HG03558 (cell line): ENCODE measurements around the gene HOMER2.
"Not testable (repeated sequence)": the region's sequence is repeated elsewhere in the genome, so short reads cannot be mapped to it uniquely, and the experiment has no call there.

Source experiments
- ATAC-seq: cut with Tn5 transposase; IDR thresholded peaks from one replicate; pipeline ENCODE4 v1.9.1; 2021; ENCODE audit warnings: moderate number of reproducible peaks; ENCODE audit not compliant: unreplicated experiment; ENCODE audit errors: extremely low read depth

HOMER2 gene

DNA sequence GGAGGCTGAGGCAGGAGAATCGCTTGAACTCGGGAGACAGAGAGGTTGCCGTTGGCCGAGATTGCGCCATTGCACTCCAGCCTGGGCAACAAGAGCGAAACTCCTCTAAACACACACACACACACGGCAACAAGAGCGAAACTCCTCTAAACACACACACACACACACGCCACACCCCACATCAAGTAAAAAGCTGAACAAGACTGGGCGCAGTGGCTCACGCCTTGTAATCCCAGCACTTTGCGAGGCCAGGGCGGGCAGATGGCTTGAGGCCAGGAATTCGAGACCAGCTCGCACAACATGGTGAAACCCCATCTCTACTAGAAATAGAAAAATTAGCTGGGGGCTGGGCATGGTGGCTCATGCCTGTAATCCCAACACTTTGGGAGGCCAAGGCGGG lies 49.0 kb downstream of the HOMER2 start:
- ATAC-seq = no peak

DNA sequence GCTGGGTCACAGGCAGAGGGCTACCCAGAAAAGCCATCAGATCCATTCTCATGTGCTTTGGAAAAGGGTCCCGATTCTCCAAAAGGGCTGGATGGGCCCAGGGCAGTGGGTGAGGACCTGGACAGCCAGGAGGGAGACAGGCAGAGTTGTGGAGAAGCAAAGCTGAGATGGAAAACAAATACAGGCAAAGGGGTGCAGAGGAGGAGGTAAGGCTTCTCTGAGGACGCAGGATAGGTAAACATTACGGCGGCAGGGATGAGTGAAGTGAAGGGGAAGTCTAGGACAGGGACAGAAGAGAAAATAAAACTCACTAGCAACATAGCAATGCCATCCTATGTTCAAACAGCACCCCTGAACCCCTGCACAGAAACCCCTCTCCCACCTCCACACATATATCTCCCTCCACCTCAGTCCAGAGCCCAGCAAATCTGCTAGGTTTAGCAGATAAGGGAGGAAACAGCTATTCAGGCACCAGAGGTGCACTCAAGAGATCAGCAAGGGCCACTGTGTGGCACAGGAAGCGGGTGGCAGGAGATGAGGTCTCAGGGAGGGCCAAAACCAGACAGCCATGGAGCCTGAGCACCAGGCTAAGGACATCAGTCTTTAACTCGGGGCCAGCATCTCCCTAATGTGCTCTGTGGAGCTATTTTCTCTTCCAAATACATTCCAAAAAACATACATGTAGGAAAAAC lies 51.3 kb downstream of the HOMER2 start:
- no peak for ATAC-seq

DNA sequence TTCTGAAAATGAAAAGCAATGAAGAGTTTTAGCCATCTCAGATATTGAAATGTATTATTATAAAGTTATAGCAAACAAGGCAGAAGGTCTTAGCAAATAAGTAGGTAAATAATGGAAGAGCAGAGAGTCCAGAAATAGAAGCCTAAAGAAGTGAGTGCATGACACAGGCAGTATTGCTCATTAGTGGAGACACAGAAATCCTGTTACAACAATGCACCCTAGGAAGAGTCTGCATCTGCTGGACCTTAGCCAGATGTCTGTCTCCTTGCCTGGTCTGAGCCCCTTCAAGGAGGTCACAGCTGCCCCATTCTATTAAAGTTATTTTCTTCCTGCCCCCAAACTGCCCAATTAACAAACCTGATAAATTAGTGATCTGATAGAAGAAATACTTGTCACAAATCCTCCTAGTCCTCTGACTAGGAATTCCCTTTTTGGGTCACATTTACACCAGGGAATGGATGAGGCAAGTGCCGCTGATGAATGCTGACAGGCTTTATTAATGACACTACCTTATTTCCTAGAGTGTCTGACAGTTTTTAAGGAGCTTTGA lies 51.9 kb downstream of the HOMER2 start:
- ATAC-seq = no peak

DNA sequence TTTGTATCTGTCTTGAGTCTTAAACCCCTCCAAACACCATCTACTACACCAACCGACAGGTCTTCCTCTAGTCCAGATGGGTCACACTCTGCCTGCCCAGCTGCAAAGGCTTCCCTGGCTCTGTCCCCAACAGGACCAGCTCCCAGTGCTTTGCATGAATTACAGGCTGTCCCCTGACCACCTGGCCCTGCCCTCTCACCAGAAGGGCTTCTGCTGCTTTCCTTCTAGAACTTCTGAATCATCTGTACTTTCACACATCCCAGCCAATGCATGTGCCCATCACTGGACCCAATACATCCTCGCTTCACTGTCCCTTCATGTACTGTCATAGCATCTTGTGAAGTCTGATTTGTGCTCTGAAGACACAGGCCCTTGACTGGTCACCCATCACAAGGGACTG lies 53.6 kb downstream of the HOMER2 start:
- ATAC-seq = no peak

DNA sequence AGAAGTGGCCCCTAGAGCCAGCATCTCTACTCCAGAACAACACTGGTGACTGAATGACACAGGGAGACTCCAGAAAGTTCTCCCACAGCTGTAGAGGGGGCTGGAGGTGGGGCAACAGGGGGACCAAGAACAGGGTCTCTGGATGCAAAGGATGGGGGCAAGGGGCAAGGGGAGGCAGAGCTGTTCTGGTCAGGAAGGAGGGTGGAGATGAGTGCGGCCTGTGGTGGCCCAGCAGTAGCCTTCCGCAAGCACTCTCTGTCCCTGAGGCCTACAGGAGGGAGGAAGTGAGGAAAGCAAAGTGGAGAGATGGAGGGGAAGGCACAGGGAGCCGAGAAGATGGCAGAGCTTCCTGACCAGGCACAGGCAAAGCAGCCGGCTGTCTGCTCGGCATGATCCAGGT lies 56.5 kb downstream of the HOMER2 start:
- ATAC-seq = no peak

DNA sequence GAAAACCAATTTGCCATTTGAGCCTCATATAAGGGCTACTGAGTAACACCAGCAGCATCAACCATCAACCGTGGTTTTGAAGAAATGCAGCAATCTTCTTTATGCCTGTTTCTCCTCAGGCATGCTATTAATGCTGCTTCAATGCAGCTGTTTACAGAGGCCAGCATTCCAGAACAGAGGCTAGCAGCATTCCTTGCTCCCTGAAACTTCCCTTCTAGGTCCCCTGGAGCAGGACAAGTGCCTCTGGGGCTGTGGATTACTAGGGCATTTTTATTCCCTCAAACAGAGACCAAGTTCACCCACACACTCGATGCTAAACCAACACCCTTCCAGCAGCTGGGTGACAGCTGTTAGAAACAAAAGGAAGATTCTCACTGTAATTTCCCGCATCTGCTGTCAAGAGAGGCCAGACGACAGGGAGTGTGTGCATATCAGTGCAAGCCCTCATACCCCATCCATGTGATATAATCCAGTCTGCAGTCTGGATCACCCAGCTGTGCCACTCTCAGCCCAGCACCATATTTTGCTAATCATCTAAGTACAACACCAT lies 57.5 kb downstream of the HOMER2 start:
- ATAC-seq = no peak

DNA sequence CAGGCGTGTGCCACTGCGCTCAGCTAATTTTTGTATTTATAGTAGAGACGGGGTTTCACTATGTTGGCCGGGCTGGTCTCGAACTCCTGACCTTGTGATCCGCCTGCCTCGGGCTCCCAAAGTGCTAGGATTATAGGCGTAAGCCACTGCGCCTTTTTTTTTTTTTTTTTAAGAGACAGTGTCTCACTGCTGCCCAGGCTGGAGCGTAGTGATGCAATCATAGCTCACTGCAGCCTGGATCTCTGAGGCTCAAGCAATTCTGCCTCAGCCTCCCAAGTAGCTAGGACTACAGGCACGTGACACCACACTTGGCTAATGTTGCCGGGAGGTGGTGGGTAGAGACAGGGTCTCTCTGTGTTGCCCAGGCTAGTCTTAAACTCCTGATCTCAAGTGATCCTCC lies 59.0 kb downstream of the HOMER2 start:
- ATAC-seq = not testable (repeated sequence)

DNA sequence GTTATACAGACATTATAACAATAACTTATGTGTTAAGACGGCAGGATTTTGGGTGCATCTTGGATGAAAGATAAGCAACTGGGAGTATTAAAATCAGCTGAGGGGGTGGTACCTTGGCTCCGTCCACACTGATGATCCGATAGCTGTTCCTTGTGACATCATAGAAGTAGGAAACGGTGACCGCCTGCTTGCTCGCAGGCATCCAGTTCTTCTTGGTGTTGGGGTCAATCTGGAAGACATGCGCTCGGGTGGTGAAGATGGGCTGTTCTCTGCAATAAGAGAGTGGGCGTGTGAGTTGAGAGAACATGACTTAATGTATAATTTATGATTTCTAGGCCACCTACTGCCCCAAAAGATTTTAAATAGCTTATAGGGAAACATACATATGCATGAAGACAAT lies 59.9 kb downstream of the HOMER2 start:
- ATAC-seq = no peak

DNA sequence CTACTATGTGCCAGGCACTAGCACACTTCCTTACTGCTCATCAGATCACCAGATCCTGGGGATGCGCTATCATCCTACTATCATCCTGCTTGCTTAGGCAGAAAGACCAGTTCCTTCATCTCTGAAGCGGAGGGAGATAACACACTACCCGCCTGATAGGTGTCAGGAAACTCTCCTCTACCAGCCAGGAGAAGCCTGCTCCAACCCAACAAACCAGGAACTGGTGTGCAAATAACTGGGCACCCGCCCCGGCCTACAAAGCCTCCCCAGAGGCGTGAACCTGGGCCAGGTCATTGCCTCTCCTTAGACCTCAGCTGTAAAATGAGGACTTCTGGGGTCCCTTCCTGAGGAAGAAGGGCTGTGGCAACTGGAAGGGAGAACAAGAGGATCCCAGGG lies 61.5 kb downstream of the HOMER2 start:
- ATAC-seq = no peak

DNA sequence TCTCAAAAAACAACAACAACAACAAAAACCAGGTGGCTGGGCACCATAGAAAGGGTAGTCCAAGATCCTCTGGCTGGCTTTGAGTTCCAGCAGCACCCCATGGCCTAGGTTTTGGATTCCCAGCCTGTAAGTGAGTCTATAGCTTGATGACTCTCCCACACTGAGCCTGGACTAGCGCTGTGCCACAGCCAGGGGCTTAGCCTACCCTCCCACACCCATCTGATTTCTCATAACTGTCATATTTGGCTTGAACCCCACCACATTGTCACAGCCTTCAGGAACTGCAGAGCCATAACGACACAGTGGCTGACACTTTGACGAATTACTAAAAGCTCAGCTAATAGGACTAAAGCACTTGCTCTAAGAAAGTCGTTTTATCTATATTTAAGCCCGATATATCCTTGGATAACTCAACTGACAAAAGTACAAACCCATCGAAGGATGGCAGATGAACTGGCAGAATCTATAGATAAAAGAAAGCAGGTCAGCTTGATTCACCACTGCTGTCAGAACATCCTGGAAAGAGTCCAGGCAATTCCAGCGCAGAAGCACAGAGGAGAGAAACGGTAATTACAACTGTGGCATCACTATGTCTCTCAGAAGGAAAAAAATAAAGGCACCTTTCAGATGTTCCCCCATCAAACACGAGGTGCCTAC lies 62.1 kb downstream of the HOMER2 start:
- no peak for ATAC-seq

DNA sequence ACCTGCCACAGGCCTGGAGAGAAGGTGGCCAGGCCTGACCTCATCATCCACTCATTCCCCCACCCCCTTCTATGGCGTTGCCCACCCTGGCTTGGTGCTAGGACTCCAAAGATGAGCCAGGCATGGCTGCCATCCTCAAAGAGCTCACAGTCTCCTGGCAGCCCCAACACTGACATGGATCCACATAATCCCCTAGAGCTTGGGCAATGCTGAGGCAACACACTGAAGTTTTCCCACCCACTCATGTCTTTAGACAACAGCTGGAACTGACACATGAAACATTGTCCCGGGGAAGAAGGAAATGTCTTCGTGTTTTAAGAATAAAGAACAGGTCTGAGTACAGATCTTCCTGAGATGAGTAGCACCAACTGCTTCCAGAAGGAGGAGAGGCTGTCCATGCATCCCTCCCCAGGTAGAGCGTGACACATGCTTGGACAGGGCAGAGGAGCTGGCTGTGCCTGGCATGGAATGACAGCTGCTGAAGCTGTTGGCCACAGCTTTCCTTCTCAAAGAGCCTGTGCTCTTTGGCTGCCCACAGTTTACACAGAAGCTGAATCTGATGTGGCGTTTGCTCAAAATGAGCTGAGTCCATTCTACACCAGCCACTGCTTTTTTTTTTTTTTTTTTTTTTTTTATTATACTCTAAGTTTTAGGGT lies 70.1 kb downstream of the HOMER2 start:
- no peak for ATAC-seq

DNA sequence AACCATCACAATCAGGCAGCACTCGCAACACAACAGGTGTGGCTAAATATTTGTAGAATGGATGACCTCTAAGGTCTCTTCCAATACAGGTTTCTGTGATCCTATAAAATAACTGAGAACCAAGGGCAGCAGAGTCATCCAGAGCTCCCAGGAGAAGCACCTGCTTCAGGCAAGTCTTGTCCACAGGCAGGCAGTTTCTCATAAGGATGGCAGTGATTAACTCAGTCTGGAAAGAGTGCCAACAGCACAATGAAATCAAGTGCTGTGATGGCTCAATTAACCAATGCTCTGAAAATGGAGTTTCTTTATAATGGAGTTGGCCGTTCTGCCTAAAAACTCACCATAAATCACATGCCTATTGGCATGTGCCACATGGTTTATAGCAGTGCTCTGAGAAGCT lies 70.8 kb downstream of the HOMER2 start:
- no peak for ATAC-seq

DNA sequence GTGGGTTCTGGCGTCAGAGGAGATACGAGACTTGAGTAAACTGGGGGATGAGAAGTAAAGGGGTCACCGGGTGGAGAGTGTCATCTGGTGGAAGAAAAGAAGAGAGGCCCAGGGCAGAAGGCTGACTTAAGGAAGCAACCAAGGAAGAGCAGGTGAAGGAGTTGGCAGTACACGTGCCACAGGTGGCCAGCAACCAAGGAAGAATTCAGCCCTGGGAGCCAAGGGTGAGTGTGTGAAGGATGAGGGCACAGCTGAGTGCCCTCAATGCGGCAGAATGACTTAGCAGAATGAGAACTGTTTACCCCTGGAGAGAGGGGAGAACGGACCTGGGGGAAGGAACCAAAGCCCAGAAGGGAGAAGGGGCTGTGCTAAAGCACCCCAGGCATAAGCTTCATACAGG lies 71.8 kb downstream of the HOMER2 start:
- no peak for ATAC-seq

DNA sequence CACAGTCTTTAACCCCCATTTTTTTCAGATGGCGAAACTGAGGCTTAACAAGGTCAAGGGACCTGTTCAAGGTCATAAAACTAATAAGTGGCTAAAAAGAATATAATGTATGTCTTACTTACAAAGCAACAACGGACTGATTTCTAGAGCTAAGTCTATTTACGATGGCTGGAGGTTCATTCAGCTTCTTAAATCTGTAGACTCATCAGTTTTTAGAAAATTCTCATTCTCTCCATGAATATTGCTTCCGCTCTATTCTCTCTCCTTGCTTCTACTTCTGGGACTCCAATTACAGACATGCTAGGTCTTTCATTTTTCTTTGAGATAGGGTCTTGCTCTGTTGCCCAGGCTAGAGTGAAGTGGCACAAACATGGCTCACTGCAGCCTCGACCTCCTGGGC lies 74.2 kb downstream of the HOMER2 start:
- ATAC-seq = no peak

DNA sequence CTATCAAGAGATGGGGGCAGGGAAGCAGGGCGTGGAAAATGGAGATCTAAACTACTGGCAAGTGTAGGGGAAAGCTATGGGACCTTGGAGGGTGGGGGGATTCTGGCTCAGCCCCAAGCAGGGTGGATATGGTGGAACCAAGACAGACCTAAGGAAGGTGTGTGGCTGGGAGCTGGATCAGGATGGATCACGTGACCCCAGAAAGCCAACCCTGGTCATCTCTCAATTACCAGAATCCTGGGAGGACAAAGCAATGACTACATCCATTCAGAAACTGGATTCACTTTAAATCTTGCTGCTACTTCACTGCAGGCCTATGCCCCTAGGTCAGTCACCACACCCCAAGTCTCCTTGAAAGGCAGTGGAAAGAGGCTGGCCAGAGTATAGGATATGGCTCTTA lies 74.7 kb downstream of the HOMER2 start:
- no peak for ATAC-seq

DNA sequence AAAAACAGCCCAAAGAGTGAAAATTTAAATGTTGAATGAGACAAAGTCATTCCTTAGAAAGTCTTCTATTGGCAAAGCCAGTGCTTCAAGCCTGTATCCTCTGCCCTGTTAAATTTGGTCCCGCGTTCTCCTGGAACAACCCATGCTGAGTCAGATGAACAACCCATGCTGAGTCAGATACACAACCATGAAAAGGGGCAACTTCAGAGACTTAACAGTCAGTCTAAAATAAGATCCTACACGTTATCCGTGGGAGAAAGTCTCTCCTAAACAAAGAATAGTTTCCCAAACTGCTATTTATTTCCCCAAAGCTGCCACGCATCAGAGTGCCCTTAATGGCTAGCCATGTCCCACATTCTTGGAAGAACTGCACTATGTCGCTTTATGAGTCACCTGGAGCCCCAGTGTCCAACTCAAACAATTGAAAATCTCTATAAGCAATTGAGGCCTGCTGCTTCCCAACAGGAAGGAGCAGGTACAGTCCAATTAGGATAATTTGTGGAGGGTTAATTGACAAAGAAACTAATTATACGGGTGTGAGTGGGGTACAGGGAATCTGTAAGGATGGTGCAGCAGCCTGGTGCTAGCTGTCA lies 77.0 kb downstream of the HOMER2 start:
- no peak for ATAC-seq

DNA sequence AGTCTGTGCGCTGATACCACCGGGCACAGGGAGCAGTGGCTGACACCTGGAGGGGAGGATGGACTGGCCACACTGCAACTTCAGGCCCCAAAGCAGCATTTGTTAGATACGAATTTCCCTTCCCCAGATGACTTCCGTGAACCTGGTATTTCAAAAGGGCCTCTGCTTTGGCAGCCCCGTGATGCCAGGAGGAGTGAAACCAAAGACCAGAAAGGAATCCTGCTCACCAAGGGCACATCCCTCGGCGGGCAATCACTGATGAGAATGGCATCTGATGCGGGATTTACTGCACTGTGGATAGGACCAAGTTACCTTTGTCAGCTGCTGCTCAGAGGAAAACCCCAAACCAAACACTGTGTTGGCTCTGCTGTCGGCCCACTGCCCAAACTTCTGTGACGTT lies 77.6 kb downstream of the HOMER2 start:
- ATAC-seq = no peak

DNA sequence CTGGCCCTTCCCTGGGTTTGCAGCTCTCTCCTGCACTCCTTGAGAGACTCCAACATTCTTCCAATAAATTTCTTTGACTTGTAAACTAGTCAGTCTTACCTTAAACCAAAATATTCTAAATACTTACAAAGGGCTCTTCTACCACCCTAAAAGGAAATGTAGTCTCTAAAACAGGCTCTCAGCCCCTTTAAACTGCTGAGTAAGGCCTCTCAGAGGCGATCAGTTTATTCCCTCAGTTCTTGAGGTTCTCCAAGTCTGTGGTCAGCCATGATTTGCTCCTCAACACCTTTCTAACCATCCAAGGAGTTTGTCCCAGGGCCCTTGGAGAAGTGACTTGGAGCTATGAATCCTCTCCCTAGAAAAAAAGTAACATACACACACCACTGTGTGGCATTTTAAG lies 78.3 kb downstream of the HOMER2 start:
- ATAC-seq = no peak

DNA sequence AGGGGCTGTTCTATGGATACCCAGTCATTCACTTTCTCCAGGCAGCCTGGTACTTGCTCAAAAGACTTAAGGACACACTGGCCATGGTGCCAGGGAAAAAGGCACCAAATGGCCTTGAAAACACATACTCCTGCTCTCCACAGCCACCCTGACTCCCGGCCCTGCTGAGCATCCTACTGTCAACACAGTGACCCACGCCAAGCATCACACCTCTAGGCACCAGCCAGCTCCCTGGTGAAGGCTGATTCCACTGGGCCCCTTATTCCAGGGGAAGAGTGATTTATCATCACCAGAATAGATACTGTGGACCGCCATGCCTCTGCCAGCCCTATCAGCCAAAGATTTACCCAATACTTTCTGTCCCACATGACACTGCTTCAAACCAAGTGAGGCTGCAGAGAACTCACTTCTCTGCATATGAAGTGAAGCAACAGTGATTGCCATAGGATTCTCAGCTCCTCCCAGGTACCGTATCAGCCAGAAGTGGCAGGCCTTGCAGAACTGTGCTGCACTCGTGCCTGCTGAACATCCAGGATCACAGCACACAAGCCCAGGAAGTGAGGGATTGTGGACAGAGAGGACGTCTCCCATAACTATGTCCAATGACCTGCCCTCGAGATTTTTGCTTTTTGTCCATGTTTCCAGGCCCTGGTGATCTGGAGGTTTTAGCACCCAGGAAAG lies 79.4 kb downstream of the HOMER2 start:
- no peak for ATAC-seq

DNA sequence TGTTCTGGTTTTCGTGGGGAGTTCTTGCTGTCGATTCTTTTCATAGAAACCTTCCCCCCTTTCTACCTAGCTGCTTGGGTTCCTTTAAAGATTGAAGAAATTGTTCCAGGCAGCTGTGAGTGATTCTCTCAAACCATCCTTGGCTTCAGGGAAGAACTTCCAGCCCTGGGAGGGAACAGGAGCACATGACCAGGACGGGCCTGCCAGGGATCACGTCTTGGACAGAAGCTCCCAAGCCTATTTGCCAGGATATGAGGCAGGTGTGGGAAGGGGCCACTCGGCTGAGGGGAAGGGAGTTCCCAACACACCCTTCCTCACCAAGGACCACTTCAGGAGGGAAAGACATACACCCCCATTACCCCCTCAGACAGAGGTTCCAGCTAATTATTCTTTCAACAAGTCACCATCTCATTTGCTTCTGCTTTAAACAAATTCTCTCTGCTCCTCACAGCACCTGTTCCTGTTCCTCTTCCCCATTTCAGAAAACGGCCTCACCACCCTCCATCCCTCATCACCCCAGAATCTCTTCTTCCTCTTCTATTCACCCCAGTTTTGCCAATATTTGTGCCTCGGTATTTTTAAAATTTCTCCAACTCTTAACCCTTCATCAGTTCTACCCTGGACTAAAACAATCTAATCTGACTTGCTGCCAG lies 80.6 kb downstream of the HOMER2 start:
- ATAC-seq = no peak
